Measurements from ENCODE around the gene SCUBE1.

The SCUBE1 gene

GRCh38 chr22:43275545-43276317 lies 67.4 kb downstream of the SCUBE1 start:
- no peak for DNase-seq

GRCh38 chr22:43274595-43275240 lies 68.5 kb downstream of the SCUBE1 start:
- no peak for DNase-seq

- peak; percentile 56 to 61 for DNase-seq
Observed at GRCh38 chr22:43273902-43274484, 69.2 kb downstream of the SCUBE1 start.

DNA sequence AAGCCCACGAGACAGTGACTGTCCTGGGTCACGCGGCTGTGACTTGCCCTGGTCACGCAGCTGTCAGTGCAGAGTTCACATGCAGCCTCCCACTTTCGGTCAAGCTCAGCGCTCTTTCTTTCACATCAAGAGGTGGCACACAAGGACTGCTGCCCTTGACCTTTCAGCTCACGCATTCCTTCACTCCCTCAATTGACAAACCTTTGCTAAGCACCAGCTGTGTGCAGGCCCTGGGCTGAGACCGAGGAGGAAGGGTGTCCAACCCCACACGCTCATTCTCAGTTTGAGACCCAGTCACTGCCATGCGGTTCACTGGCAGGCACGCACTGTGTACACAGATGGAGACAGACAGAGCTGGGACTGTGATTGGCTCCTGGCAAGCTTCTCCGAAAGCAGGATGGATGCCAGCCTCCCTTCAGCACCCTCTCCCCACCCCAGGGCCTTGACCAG lies 70.3 kb downstream of the SCUBE1 start:
- DNase-seq = no peak

- no peak for DNase-seq
Observed at GRCh38 chr22:43272301-43272700, 70.9 kb downstream of the SCUBE1 start.

DNA sequence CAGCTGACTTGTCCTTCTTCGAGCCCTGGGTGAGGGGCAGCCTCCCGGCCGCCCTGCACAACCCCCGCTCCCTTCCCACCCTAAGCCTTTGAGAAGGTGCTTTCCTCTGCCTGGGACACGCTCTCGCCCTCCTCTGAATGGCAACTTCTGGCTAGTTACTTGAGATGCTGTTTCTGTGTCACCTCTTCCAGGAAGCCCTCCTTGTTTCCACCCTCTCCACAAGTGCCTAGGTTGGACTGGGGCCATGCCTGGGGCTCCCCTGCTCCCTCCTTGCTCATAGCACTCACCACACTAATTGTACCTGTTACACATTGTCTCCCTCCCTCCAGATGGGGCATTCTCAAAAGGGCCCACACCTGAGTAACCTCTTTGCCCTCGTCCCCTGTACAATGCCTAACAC lies 72.2 kb downstream of the SCUBE1 start:
- no peak for DNase-seq

DNA sequence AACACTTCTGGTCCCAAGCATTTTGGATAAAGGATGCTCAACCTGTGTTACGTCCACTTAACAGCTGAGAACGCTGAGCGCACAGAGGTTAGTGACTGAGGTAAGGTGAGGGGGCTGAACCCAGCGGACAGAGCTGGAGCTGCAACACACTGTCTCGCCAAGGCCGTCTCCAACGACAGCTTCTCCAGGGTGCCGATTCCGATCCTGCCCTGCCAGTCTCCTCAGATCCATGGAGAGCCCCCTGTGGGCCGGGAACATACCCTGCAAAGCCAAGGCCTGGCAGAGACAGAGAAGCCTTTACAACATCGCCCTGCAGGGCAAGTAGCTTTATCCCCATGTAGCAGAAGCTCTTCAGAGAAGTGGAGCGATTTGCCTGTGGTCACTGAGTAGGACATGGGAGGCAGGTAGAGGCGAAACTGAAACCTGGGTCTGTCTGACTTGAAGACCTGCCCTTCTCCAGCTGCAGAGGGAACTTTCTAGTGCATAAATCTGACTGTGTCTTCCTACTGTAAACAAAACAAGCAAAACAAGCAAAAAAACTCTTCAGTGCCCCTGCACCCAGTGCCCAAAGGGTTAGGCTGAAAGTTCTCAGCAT lies 72.8 kb downstream of the SCUBE1 start:
- DNase-seq = no peak

DNA sequence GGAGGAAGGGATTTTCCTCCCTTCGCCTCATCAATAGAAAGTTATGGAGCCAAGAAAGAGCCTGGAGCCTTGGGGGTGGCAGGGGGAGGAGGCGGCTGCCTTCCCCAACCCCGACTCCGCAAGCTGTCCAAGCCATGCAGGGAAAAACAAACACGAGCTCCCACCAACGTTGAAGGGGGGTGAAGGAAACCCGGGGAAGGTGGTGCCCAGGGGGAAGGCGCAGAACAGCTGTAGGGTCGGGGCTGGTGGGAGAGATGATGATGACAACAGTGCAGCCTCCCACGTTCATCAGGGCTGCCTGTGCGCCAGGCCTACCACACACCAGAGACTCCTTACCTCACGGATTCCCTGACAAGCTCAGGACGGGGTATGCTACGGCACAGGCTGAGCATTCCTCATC lies 73.5 kb downstream of the SCUBE1 start:
- no peak for DNase-seq

DNA sequence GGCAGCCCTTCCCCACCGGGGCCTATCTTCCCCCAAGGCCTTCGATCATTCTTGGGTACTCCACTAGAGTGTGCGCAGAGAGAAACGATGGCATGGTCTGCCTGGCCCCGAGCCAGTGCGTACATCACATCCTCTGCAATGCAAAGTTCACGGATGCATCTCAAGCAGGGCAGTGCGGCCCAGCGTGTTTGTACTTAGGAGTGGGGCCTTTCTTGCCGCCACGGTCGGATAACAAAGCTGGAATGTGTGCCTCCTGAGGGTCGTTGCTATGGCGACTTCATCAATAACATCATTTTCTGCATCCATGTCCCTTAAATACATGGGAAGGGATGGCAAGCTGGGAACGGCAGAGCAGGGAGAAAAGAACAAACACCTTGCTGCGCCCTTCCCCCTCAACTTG lies 73.9 kb downstream of the SCUBE1 start:
- no peak for DNase-seq

DNA sequence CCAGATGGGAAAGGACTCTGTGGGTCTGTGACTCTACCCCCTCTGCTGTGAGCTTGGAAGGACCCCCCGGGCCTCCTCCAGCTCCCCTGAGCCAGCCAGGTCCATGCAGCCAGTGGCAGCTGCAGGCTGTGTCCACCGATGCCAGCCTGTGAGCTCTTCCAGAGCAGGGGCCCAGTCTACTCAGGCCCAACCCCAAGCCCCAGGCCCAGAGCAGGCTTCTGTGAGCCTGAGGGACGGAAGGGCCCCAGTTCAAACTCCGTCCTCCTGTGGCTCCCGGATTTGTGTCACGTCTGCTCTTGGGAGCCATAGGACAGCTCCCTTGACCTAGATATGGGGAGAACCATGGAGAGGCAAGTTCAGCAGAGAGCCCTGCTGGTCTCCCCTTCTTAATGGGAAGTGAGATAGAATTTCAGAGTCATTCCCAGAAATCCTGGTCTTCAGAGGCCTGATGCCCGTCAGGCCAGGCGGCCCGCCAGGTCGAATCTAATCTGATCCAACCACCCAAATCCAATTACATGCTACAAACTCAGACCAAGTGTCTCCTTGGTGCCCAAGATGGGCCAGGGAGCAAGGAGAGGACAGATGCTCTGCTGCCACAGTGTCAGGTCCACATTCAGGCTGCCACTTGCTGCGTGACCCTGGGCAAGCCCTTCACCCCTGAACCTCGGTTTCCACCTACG lies 75.1 kb downstream of the SCUBE1 start:
- no peak for DNase-seq

- DNase-seq = no peak
Observed at GRCh38 chr22:43267332-43267980, 75.7 kb downstream of the SCUBE1 start.

DNA sequence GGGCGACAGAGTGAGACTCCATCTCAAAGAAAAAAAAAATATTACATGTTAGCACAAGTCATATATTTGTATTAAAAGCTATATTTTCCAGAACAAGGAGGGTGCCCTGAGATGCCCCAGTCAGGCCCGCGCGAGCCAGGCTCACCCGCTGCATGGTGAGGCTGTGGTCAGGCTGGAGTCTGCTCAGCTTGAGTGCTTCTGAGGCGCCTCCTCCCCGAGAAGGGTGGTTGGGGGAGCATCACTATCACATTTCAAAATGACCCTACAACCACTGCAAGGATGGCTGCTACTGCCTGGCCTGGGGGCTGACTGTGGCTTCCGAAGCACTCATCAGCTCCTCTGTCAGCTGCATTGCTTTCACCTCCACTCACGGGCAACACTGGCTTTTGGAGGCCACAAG lies 77.1 kb downstream of the SCUBE1 start:
- DNase-seq = no peak

DNA sequence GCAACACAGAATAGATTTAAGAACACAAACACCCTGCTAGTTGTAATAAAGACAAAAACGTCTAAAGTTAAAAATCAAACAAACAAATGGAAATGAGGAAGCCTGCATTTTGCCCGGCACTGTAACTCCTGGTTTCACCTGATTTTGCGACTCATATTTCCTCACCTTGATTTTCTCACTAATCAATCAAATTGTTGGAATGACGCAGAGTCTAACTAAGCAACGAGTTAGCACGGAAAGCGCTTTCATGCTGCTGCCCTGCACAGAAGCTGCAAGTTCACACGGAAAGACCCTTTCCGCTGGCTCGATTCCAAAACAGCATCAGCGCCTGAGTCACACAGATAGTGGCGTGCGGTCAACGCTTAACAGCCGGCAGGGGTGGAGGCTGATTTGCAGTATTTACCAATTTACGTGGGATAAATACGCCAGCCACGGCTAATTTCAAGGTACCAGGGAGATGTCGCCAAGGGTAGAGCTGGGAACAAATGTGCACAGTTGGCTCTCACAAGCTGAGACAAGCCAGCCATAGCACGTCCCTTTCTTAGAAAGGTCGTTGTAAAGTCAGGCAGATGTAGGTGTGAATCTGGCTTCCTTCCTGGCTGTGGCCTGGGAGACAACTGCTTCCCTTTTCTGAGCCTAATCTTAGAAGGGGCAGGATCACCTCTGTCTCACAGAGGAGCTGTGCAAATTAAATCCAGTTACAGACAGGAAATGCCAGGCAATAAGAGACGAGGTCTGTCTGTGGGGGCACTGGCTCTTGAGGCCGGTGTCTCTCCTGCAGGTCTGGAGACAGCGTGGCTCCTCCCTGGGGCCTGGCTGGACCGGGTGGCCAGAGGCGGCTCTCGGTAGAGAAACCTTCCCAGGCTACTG lies 79.3 kb downstream of the SCUBE1 start:
- peak; percentile 80 to 82 for DNase-seq

- DNase-seq = peak; percentile 38 to 45
Observed at GRCh38 chr22:43262990-43263644, 80.1 kb downstream of the SCUBE1 start.

DNA sequence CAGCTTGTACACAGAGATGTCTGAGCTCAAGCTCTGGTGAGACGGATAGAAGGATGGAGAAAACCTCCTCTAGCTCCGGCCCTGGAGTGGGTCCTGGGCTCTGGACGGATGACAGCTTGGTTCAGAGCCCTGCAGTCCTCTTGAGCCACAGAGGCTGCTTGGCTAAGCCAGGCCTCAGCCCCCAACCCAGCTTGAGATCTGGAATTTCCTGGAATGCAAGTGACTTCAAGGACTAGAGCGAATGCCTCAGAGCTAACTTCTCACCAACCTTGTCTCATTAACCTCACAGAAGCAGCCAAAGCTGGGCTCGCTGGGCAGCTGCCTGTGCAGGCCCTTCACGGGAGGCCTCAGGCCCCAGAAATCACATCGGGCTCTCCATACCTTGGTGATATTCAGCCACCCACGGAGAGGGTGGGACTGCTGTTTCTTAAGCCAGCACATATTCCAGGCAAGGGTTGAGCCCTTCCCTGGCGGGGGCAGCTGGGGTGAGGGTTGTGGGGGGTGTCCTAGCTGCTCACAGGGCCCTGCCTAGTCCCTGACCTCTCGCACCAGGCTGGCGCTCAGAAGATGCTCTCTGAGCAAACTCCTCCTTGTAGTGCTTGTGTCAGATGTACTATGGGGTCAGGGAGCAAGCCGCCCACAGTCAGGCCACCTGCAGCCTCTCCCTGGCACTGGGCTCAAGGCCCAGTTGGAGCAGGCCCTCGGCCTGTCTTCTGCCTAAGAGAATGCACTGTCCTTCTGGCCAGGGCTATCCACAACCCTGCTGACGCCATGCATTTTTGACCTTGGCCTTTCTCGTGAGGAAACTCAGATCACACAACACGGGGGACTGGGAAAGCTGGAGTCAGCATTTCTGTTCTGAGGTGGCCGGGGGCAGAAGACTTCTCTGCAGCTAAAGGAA lies 82.6 kb downstream of the SCUBE1 start:
- DNase-seq = no peak

DNA sequence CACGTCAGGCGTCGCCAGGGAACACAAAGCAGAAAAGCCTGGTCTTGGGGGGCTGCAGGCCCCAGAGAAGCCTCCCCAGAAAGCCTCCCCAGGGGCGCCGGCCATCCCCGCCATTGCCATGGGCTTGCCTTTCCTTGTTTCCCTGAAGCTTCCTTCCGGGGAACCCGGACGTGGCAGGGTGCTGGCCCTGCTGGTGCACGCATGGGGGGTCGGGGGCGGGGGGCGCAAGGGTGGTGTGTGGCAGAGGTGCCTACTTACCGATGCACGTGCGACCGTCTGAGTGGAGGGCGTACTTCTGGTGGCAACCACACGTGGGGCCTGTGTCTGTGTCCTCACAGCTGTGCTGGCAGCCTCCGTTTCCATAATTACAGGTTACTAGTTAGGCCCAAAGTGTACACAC lies 85.2 kb downstream of the SCUBE1 start:
- DNase-seq = no peak

- DNase-seq = no peak
Observed at GRCh38 chr22:43257549-43257948, 85.6 kb downstream of the SCUBE1 start.

GRCh38 chr22:43256976-43257545 lies 86.1 kb downstream of the SCUBE1 start:
- no peak for DNase-seq

- no peak for DNase-seq
Observed at GRCh38 chr22:43256569-43256968, 86.6 kb downstream of the SCUBE1 start.

GRCh38 chr22:43255299-43255698 lies 87.9 kb downstream of the SCUBE1 start:
- peak in 1 of 2 donors; percentile 2 for DNase-seq
